GM12878 (cell line): ENCODE results near the gene SPHK2. TPM values are rescaled to one million over a fixed set of nuclear protein-coding genes. Genes with fewer than 3 reads are reported as not detected.

Experiments used
- ATAC-seq: fragments of 200-7000 bp; cut with Tn5 transposase; 3 replicates; pipeline ENCODE4 v1.9.1; 2020; ENCODE audit warnings: mild to moderate bottlenecking, moderate library complexity
- BruUV-seq: library from RNA; stranded (reverse); fragments of 400-500 nt; replicated peaks from 2 replicates; lab custom pipeline; 2021; lab: Mats Ljungman, UMichigan
- CTCF ChIA-PET: fragments of 300-600 bp; sonication (Branson Sonifier 250); formaldehyde crosslinking; extraction: SDS; loops from one replicate; lab custom pipeline; 2021; ENCODE audit warnings: inconsistent platforms; lab: Yijun Ruan, JAX
- POLR2A ChIA-PET: fragments of 350-600 bp; formaldehyde crosslinking; extraction: SDS; loops from one replicate; lab custom pipeline; 2021; ENCODE audit warnings: inconsistent platforms; lab: Charles Lee
- RAD21 ChIA-PET: fragments of 300-600 bp; sonication (Branson Sonifier 250); formaldehyde crosslinking; loops from one replicate; lab custom pipeline; 2023; ENCODE audit warnings: antibody characterized with exemption; ENCODE audit not compliant: unreplicated experiment; lab: Charles Lee
- SMC1A ChIA-PET: fragments of 300-600 bp; sonication (Branson Sonifier 250); formaldehyde crosslinking; loops from one replicate; lab custom pipeline; 2023; ENCODE audit not compliant: unreplicated experiment, uncharacterized antibody; lab: Charles Lee
- DNase-seq: peaks from one replicate; pipeline ENCODE4 v3.0.0-alpha.2; 2011; ENCODE audit warnings: low read depth, low spot score
- FAIRE-seq: peaks from 3 replicates; lab custom pipeline; 2011; peaks lifted over from hg19 to GRCh38; lab: Jason Lieb, UNC
- H2AFZ ChIP-seq: 2 replicates; pipeline ENCODE4 v1.6.0; 2011; ENCODE audit warnings: low read depth, low read length, control low read depth; ENCODE audit not compliant: control insufficient read depth
- H3K27ac ChIP-seq: 2 replicates; pipeline ENCODE4 v1.5.1; 2011; ENCODE audit warnings: control low read depth; ENCODE audit not compliant: control insufficient read depth, insufficient read depth
- H3K27me3 ChIP-seq, 2 experiments: replicated peaks in 1 of 2; 2 replicates each; pipeline versions ENCODE4 v1.6.0 to v1.6.1; 2011; ENCODE audit warnings: low read length in 1 of 2; ENCODE audit not compliant: control insufficient read depth in 2 of 2, insufficient read depth in 2 of 2
- H3K36me3 ChIP-seq, 2 experiments: 2 replicates each; pipeline ENCODE4 v1.5.1; 2011; ENCODE audit warnings: low read length in 1 of 2; ENCODE audit not compliant: control insufficient read depth in 2 of 2, insufficient read depth in 2 of 2
- H3K4me1 ChIP-seq: 2 replicates; pipeline ENCODE4 v1.6.1; 2011; ENCODE audit warnings: mild to moderate bottlenecking, low read length, moderate library complexity, mixed read lengths; ENCODE audit not compliant: control insufficient read depth, insufficient read depth
- H3K4me2 ChIP-seq: 2 replicates; pipeline ENCODE4 v1.6.0; 2011; ENCODE audit warnings: control low read depth; ENCODE audit not compliant: control insufficient read depth, insufficient read depth
- H3K4me3 ChIP-seq: fragments of 200-600 bp; sonication (generic); 2 replicates; pipeline ENCODE4 v1.5.1; 2016
- H3K79me2 ChIP-seq: 2 replicates; pipeline ENCODE4 v1.6.0; 2011; ENCODE audit warnings: low read length; ENCODE audit not compliant: control insufficient read depth, insufficient read depth
- H3K9ac ChIP-seq: 2 replicates; pipeline ENCODE4 v1.8.0; 2011; ENCODE audit warnings: low read length, control low read depth, mixed read lengths; ENCODE audit not compliant: control insufficient read depth, insufficient read depth
- H3K9me3 ChIP-seq: replicated peaks from 3 replicates; pipeline ENCODE4 v1.5.1; 2011; ENCODE audit warnings: mild to moderate bottlenecking, low read length; ENCODE audit not compliant: control insufficient read depth, insufficient read depth
- H4K20me1 ChIP-seq: 2 replicates; pipeline ENCODE4 v1.6.0; 2011; ENCODE audit not compliant: control insufficient read depth, insufficient read depth
- BACH1 ChIP-seq: fragments of 450-650 bp; IDR thresholded peaks from 2 replicates; pipeline ENCODE4 v1.6.1; 2017; ENCODE audit warnings: mild to moderate bottlenecking, borderline replicate concordance
- CBX3 ChIP-seq: fragments of 200-600 bp; sonication (generic); IDR thresholded peaks from 2 replicates; pipeline ENCODE4 v1.6.1; 2016; ENCODE audit warnings: low read depth, borderline replicate concordance
- CREB1 ChIP-seq: IDR thresholded peaks from 2 replicates; pipeline ENCODE4 v1.6.1; 2012; ENCODE audit warnings: low read depth, mild to moderate bottlenecking, inconsistent platforms
- E2F4 ChIP-seq: IDR thresholded peaks from 2 replicates; pipeline ENCODE4 v1.6.1; 2012; ENCODE audit warnings: low read depth, low read length, improper control_type of control experiment
- IKZF1 ChIP-seq: fragments of 450-650 bp; conservative IDR thresholded peaks from 2 replicates; pipeline ENCODE4 v1.6.1; 2017; ENCODE audit warnings: antibody characterized with exemption, mild to moderate bottlenecking
- JUNB ChIP-seq: IDR thresholded peaks from 2 replicates; pipeline ENCODE4 v1.6.1; 2016; ENCODE audit warnings: antibody characterized with exemption, mild to moderate bottlenecking
- MLLT1 ChIP-seq: fragments of 450-650 bp; IDR thresholded peaks from 2 replicates; pipeline ENCODE4 v1.6.1; 2016; ENCODE audit warnings: mild to moderate bottlenecking
- MYB ChIP-seq: fragments of 150-350 bp; IDR thresholded peaks from 2 replicates; pipeline ENCODE4 v1.6.1; 2014; ENCODE audit warnings: mild to moderate bottlenecking, low read depth, low read length, borderline replicate concordance
- NFIC ChIP-seq: IDR thresholded peaks from 2 replicates; pipeline ENCODE4 v1.6.1; 2012; ENCODE audit warnings: low read depth, mild to moderate bottlenecking, inconsistent platforms, low read length, moderate library complexity
- NKRF ChIP-seq: fragments of 450-650 bp; conservative IDR thresholded peaks from 2 replicates; pipeline ENCODE4 v1.6.1; 2017; ENCODE audit warnings: mild to moderate bottlenecking, moderate library complexity
- RCOR1 ChIP-seq: conservative IDR thresholded peaks from 2 replicates; pipeline ENCODE4 v1.6.1; 2012; ENCODE audit warnings: low read depth, low read length, improper control_type of control experiment
- SMAD1 ChIP-seq: fragments of 450-650 bp; IDR thresholded peaks from 2 replicates; pipeline ENCODE4 v1.6.1; 2018; ENCODE audit warnings: mild to moderate bottlenecking, low read depth; ENCODE audit not compliant: partially characterized antibody
- SPI1 ChIP-seq: IDR thresholded peaks from 2 replicates; pipeline ENCODE4 v1.6.1; 2011; ENCODE audit warnings: low read depth, mild to moderate bottlenecking, low read length, moderate library complexity, borderline replicate concordance; ENCODE audit not compliant: insufficient read depth
- SRF ChIP-seq, 2 experiments: IDR thresholded peaks; 2 replicates each; pipeline ENCODE4 v1.6.1; 2011; ENCODE audit warnings: low read depth in 2 of 2, low read length in 2 of 2, mild to moderate bottlenecking in 1 of 2, moderate library complexity in 1 of 2
- YY1 ChIP-seq: IDR thresholded peaks from 2 replicates; pipeline ENCODE4 v1.6.1; 2011; ENCODE audit warnings: low read depth, mild to moderate bottlenecking, low read length
- WGBS: methylation state at CpG from one replicate; pipeline ENCODE4 v1.1.6; 2016; ENCODE audit warnings: low lambda C conversion rate; ENCODE audit not compliant: insufficient replicate concordance, insufficient coverage; ENCODE audit errors: missing lambda C conversion rate; 5-methylcytosine and 5-hydroxymethylcytosine counted together
- in situ Hi-C: fragments of 300-500 bp; cut with MboI; formaldehyde crosslinking; loops from 9 replicates; pipeline ENCODE4 v1.14.3; 2018; ENCODE audit warnings: mixed read lengths
- intact Hi-C: fragments of 100-400 bp; cut with micrococcal nuclease; formaldehyde crosslinking; loops from one replicate; pipeline ENCODE4 v1.14.2; 2022; ENCODE audit not compliant: unreplicated experiment
- polyA plus RNA-seq, 11 experiments: library from polyadenylated mRNA; depleted of rRNA in 4 of 11; unstranded in 6 of 11; stranded (reverse) in 5 of 11; fragments of >200 nt; fragmentation: Nextera tagmentation in 4 of 11; fragmentation: Illumina TruSeq in 1 of 11; extraction: Ambion mirVana in 4 of 11; extraction: Trizol in 1 of 11; gene quantifications; 1 replicate in 1 of 11; 2 replicates in 10 of 11; pipeline versions ENCODE4 v1.2.1 to v1.2.3, GENCODE V29; 2011 to 2016; ENCODE audit warnings: inconsistent platforms in 2 of 11, missing spikeins in 2 of 11, low read depth in 1 of 11
- total RNA-seq, 4 experiments: library from RNA; depleted of rRNA in 3 of 4; stranded (reverse); fragments of >200 nt in 3 of 4; fragmentation: Illumina TruSeq in 1 of 4; extraction: Trizol in 1 of 4; gene quantifications; 2 replicates each; pipeline versions ENCODE4 v1.2.1 to v1.2.3, GENCODE V29; 2013 to 2021
- TF ChIP-seq, protein P1 (sequence below): fragments of 450-650 bp; IDR thresholded peaks from 2 replicates; pipeline ENCODE4 v1.6.1; 2016; ENCODE audit warnings: mild to moderate bottlenecking, moderate library complexity, borderline replicate concordance

Gene SPHK2
- total and polyA plus RNA-seq, 10 of the 15 experiments (the other 5 are each of a cell fraction or from before 2014, with no cell fraction given) = 0.37 to 40.5 (median 11.2) TPM

DNA sequence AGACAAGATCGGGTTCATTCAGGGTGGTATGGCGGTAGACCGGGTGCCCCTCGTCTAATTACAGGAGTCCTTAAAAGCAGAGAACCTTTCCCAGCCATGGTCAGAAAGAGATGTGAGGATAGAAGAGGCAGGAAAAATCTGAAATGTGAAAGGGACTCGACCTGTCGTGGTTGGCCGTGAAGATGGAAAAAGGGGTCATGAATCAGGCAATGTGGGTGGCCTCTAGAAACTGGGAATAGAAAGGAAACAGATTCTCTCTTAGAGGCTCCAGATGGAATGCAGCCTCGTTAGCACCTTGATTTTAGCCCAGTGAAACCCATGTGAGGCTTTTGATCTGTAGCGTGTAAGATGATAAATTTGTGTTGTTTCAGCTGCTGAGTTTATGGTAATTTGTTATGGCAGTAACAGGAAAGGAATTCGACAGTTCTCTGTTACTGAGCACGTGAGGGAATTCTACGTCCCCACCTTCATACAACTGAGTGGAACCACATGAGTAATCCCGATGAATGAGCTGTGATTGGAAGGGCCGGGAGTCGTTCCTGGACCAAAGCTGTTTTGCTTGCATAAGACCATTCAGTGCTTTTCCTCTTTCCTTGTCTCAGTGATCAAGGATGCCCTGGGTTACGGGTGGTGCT is 37.7 kb downstream of the SPHK2 start:
- ChIA-PET CTCF (interaction anchor here (1.1 to 1.8 kb wide), 2 partner anchors 11 to 18 kb away, joined by 3 to 6 read pairs; partner anchors contain the start of gene CA11), SMC1A (no interaction called here), POLR2A (interaction anchor here (0.6 kb wide), 1 partner anchor 7 kb away, joined by 3 read pairs; no protein-coding TSS in a partner anchor), RAD21 (no interaction called here)
- Histone ChIP-seq H2AFZ (no peak overlapping the region), H3K4me3 (no peak overlapping the region), H3K9me3 (no peaks in the 10 kb centered on the region; the same call in 2 of the 3 replicates), H3K27me3 (no peaks in the 10 kb centered on the region), H3K4me1 (peaks cover 11% of the 10 kb centered on the region), H3K4me2 (no peak overlapping the region), H3K27ac (no peak overlapping the region), H4K20me1 (no peaks in the 10 kb centered on the region), H3K9ac (no peak overlapping the region), H3K36me3 (no peaks in the 10 kb centered on the region), H3K79me2 (no peaks in the 10 kb centered on the region)
- in situ Hi-C loops (no loop called here), intact Hi-C loops (no loop called here)
- no peak for DNase-seq
- no TSS peak for BruUV-seq
- ATAC-seq = no peak
- 53% methylated on average over 16 of the region's 16 CpGs for WGBS
- FAIRE-seq = no peak
- TF ChIP-seq IKZF1 (no peak), BACH1 (no peak), JUNB (no peak), MYB (no peak), CREB1 (no peak), SRF (IDR thresholded peaks at IDR 0.05; ENCODE audit: low read depth in 2 of 2, low read length in 2 of 2) (no peak), MLLT1 (no peak), E2F4 (no peak), RCOR1 (no peak), SPI1 (no peak), CBX3 (no peak), NFIC (no peak), YY1 (no peak), SMAD1 (no peak), NKRF (no peak)
- TF ChIP-seq, protein P1, sequence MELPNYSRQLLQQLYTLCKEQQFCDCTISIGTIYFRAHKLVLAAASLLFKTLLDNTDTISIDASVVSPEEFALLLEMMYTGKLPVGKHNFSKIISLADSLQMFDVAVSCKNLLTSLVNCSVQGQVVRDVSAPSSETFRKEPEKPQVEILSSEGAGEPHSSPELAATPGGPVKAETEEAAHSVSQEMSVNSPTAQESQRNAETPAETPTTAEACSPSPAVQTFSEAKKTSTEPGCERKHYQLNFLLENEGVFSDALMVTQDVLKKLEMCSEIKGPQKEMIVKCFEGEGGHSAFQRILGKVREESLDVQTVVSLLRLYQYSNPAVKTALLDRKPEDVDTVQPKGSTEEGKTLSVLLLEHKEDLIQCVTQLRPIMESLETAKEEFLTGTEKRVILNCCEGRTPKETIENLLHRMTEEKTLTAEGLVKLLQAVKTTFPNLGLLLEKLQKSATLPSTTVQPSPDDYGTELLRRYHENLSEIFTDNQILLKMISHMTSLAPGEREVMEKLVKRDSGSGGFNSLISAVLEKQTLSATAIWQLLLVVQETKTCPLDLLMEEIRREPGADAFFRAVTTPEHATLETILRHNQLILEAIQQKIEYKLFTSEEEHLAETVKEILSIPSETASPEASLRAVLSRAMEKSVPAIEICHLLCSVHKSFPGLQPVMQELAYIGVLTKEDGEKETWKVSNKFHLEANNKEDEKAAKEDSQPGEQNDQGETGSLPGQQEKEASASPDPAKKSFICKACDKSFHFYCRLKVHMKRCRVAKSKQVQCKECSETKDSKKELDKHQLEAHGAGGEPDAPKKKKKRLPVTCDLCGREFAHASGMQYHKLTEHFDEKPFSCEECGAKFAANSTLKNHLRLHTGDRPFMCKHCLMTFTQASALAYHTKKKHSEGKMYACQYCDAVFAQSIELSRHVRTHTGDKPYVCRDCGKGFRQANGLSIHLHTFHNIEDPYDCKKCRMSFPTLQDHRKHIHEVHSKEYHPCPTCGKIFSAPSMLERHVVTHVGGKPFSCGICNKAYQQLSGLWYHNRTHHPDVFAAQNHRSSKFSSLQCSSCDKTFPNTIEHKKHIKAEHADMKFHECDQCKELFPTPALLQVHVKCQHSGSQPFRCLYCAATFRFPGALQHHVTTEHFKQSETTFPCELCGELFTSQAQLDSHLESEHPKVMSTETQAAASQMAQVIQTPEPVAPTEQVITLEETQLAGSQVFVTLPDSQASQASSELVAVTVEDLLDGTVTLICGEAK = no peak
